Upper lobe of right lung (tissue), 1 donor: Measurements from ENCODE around the gene KANTR. TPM values are rescaled to one million over a fixed set of nuclear protein-coding genes. Genes with fewer than 3 reads are reported as not detected.
A peak's percentile ranks its signal among the peaks of the same experiment; 100 is the strongest.

Source experiments
- ATAC-seq: fragments of 200-7000 bp; cut with Tn5 transposase; one replicate; pipeline ENCODE4 v1.9.1; 2020; ENCODE audit warnings: mild to moderate bottlenecking, moderate library complexity
- DNase-seq: peaks from one replicate; pipeline ENCODE4 v3.0.0-alpha.2; 2020
- H3K27ac ChIP-seq: fragments of 200-600 bp; one replicate; pipeline ENCODE4 v1.8.0; 2022
- H3K27me3 ChIP-seq: fragments of 200-600 bp; one replicate; pipeline ENCODE4 v1.8.0; 2022; ENCODE audit warnings: mild to moderate bottlenecking
- H3K36me3 ChIP-seq: fragments of 200-600 bp; one replicate; pipeline ENCODE4 v1.8.0; 2022
- H3K4me1 ChIP-seq: fragments of 200-600 bp; one replicate; pipeline ENCODE4 v1.8.0; 2022
- H3K4me3 ChIP-seq: fragments of 200-600 bp; one replicate; pipeline ENCODE4 v1.8.0; 2022; ENCODE audit warnings: mild to moderate bottlenecking
- H3K9me3 ChIP-seq: fragments of 200-600 bp; one replicate; pipeline ENCODE4 v1.8.0; 2022
- intact Hi-C: fragments of 100-400 bp; cut with DNase I; formaldehyde crosslinking; loops from one replicate; pipeline ENCODE4 v1.11.0; 2022
- long read RNA-seq: library from polyadenylated mRNA; unstranded; transcript quantifications from one replicate; pipeline ENCODE4 v2.0.0, GENCODE V29; 2021
- total RNA-seq: library from RNA; stranded (reverse); fragmentation: NEBNext Ultra II Directional; extraction: Animal tissue kit (Norgen Biotek cat#: 25700); gene quantifications from one replicate; pipeline ENCODE4 v1.2.1, GENCODE V29; 2021
- TF ChIP-seq, protein P1 (sequence below): fragments of 200-600 bp; IDR thresholded peaks from one replicate; pipeline ENCODE4 v1.8.0; 2022; ENCODE audit warnings: antibody characterized with exemption
- donor health status: DM: no; HTN: yes; CAD: no; lungs with severe emphysema.

The KANTR gene
- 12.6 TPM for total RNA-seq
- long read RNA-seq, partial matches to known transcripts: 1 of 3 reads
- long read RNA-seq, other reads (novel, unspliced or antisense): 2 of 3 reads

- Histone ChIP-seq H3K9me3 (no peaks in the 10 kb centered on the region), H3K27me3 (no peaks in the 10 kb centered on the region), H3K4me3 (peak within 1 kb of the TSS; percentile 64), H3K36me3 (no peaks in the 10 kb centered on the region), H3K27ac (peak within 1 kb of the TSS; percentile 89), H3K4me1 (no peaks in the 10 kb centered on the region)
- TF ChIP-seq, protein P1, sequence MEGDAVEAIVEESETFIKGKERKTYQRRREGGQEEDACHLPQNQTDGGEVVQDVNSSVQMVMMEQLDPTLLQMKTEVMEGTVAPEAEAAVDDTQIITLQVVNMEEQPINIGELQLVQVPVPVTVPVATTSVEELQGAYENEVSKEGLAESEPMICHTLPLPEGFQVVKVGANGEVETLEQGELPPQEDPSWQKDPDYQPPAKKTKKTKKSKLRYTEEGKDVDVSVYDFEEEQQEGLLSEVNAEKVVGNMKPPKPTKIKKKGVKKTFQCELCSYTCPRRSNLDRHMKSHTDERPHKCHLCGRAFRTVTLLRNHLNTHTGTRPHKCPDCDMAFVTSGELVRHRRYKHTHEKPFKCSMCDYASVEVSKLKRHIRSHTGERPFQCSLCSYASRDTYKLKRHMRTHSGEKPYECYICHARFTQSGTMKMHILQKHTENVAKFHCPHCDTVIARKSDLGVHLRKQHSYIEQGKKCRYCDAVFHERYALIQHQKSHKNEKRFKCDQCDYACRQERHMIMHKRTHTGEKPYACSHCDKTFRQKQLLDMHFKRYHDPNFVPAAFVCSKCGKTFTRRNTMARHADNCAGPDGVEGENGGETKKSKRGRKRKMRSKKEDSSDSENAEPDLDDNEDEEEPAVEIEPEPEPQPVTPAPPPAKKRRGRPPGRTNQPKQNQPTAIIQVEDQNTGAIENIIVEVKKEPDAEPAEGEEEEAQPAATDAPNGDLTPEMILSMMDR: no peak
- peak; percentile 88 for DNase-seq
- ATAC-seq: peak; percentile 91
- intact Hi-C loops: no loop called here
These were observed at the start of gene KANTR for GRCh38 chrX:53093748-53094581. Gene KANTR (plus strand): TSS chrX:53094142. CDS start chrX:53124273, 30,131 bp downstream.

DNA sequence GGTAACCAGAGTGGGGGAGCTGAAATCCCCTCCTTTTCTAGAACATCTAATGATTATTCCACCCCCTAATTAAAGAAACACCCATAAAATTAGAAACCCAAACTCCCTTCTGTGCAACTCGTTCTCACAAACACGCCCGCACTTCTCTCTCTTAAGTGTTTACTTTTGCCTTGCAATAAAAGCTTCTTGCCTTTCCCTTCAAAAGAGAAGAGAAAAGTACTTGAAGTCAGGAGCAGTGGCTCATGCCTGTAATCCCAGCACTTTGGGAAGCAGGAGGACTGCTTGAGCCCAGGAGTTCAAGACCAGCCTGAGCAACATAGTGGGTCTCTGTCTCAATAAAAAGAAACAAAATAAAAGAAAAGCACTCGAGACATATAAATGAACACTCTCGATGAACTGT, 48.9 kb upstream of the KANTR start:
- no peaks in the 10 kb centered on the region for H3K27me3 ChIP-seq
- ATAC-seq: peak; percentile 69
- TF ChIP-seq, protein P1: no peak

GRCh38 chrX:53047228-53047627, 46.7 kb upstream of the KANTR start:
- Histone ChIP-seq H3K4me1 (no peaks in the 10 kb centered on the region), H3K4me3 (no peak overlapping the region), H3K36me3 (no peaks in the 10 kb centered on the region), H3K27me3 (no peaks in the 10 kb centered on the region), H3K9me3 (no peaks in the 10 kb centered on the region), H3K27ac (no peak overlapping the region)
- TF ChIP-seq, protein P1: no peak
- DNase-seq: no peak
- no peak for ATAC-seq
- intact Hi-C loops: no loop called here

More for the DNA sequence above, 48.9 kb upstream of the KANTR start:
- no peak for DNase-seq
- no peaks in the 10 kb centered on the region for H3K4me1 ChIP-seq
- intact Hi-C loops: no loop called here
- H3K27ac ChIP-seq: no peak overlapping the region
- H3K9me3 ChIP-seq: no peaks in the 10 kb centered on the region
- no peak overlapping the region for H3K4me3 ChIP-seq
- H3K36me3 ChIP-seq: no peaks in the 10 kb centered on the region

- DNase-seq (peak; percentile 69), ATAC-seq (peak; percentile 73)
- Histone ChIP-seq H3K4me3 (peak within 1 kb of the TSS; percentile 34), H3K27ac (no peak within 1 kb of the TSS), H3K9me3 (no peaks in the 10 kb centered on the region), H3K27me3 (no peaks in the 10 kb centered on the region), H3K4me1 (no peaks in the 10 kb centered on the region), H3K36me3 (no peaks in the 10 kb centered on the region)
- intact Hi-C loops: no loop called here
- TF ChIP-seq, protein P1: no peak
These were observed 45.5 kb upstream of the KANTR start, which contains the start of gene GPR173 for GRCh38 chrX:53048169-53049126. Gene GPR173 (plus strand): TSS chrX:53048789. CDS start chrX:53076622, 27,833 bp downstream.

GRCh38 chrX:53049127-53049517, 44.8 kb upstream of the KANTR start:
- TF ChIP-seq, protein P1: no peak
- intact Hi-C loops: no loop called here
- no peaks in the 10 kb centered on the region for H3K36me3 ChIP-seq
- DNase-seq (no peak), ATAC-seq (no peak)
- no peaks in the 10 kb centered on the region for H3K9me3 ChIP-seq
- H3K27ac ChIP-seq: no peak overlapping the region
- H3K4me1 ChIP-seq: no peaks in the 10 kb centered on the region
- H3K4me3 ChIP-seq: peak overlapping the region; percentile 34
- no peaks in the 10 kb centered on the region for H3K27me3 ChIP-seq
